Activated T-cell treated with anti-CD3 and anti-CD28 coated beads, Interleukin-2, amount 50 U/mL, for 48 hours (primary cell): Measurements from ENCODE around the gene INAVA.
"Not testable (repeated sequence)": the region's sequence is repeated elsewhere in the genome, so short reads cannot be mapped to it uniquely, and the experiment has no call there.

ENCODE experiments used
- DNase-seq, 2 experiments: peaks; one replicate each; pipeline ENCODE4 v3.0.0-alpha.2; 2020

INAVA gene

GRCh38 chr1:200899954-200900867, 5.5 kb downstream of the INAVA start:
- DNase-seq, result no peak

GRCh38 chr1:200900877-200901276, 6.2 kb downstream of the INAVA start:
- DNase-seq, result no peak

- DNase-seq, result no peak
Measured at GRCh38 chr1:200901350-200901749, 6.7 kb downstream of the INAVA start.

GRCh38 chr1:200901796-200902444, 7.2 kb downstream of the INAVA start:
- no peak for DNase-seq

GRCh38 chr1:200903793-200904192, 9.1 kb downstream of the INAVA start:
- no peak for DNase-seq

DNA sequence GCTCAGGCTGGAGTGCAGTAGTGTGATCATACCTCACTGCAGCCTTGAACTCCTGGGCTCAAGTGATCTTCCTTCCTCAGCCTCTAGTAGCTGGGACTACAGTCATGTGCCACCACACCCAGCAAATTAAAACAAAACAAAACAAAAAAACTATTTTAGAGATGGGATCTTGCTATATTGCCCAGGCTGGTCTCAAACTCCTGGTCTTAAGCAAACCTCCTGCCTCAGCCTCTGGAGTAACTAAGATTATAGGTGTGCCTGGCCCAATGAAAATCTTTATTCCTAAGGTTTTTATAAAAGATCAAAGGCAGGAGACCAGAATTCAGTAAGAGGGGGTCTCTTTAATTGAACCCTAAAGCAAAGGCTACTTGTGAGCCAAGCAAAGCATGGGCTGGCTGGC, 10.1 kb downstream of the INAVA start:
- DNase-seq, result no peak

GRCh38 chr1:200905411-200906052, 10.8 kb downstream of the INAVA start:
- peak in 1 of 2 experiments; percentile 52 for DNase-seq

GRCh38 chr1:200906491-200906890, 11.8 kb downstream of the INAVA start:
- DNase-seq, result no peak

DNA sequence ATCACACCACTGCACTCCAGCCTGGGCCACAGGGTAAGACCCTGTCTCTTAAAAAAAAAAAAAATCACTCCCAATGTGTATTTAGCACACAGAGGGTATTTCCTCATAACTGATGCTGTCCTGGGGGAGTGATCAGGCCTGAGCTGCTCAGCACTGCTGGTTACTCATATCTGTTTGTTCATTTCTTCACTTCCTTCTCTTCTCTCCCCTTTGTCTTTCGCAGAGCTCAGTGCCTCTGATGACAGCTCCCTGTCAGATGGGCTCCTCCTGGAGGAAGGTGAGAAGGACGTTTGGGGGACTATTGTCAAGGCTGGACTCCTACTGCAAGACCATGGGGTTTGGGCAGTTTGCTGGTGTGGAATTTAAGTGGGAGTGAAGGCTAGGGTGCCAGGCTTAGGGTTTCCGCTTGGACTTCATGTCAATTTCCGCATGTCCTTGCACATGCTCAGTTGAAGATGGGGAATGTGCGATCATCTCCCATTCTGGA, 13.0 kb downstream of the INAVA start:
- DNase-seq, result no peak

- no peak for DNase-seq
Measured at GRCh38 chr1:200908191-200908868, 13.6 kb downstream of the INAVA start.

DNA sequence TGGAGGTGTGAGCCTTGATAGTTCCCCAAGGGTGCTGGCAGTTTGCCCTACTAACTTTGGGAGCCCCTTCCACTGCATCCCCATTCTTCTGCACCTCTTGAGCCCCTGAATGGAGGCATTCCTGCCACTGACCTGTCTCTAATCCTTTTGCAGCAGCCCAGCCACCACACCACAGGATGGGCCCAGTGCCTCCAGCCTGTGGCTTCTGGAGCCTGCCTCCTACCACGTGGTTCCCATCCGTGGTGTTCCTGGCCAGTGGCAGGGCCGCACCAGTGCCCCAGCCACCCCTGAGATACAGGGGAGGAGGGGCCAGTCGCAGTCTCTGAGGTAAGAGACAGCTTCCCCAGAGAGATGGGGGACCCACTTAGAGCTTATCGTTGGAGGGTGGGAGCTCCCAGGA, 14.4 kb downstream of the INAVA start:
- DNase-seq, result no peak

DNA sequence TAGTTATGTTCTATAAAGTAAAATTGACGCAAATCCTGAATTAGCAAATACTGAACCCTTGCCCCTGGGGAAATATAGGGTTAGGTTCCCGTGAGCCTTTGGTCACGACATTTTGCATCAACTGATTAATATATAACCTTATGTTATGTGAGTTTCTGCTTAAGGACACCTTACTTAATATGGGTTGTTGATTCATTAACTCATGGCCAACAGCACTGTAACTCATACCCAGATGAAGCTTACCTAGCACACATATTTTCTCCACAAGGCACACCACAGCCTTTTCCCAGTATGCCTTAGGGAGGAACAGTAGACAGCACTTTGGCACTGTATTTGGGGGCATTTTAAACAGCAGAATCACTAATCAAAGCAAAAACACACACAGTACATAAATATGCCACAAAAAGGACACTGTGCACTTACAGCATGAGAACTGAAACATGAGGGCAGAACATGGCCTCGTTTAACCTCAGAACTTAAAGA, 15.1 kb downstream of the INAVA start:
- no peak for DNase-seq

DNA sequence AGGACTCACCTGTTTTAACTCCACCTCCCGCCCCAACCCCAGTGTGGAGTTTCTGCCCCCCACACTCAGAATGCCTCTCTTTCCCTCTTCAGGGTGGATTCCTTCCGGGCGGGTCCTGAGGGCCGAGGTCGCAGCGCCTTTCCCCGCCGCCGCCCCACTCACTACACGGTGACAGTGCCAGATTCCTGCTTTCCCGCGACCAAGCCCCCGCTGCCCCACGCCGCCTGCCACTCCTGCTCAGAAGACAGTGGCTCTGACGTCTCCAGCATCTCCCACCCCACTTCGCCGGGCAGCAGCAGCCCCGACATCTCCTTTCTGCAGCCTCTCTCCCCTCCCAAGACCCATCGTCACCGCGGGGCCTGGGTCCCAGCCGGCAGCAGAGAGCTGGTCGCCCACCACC, 16.7 kb downstream of the INAVA start:
- DNase-seq, result no peak

- DNase-seq, result not testable (repeated sequence)
Measured at GRCh38 chr1:200911936-200912335, 17.2 kb downstream of the INAVA start.

GRCh38 chr1:200912737-200913407, 18.2 kb downstream of the INAVA start:
- no peak for DNase-seq

DNA sequence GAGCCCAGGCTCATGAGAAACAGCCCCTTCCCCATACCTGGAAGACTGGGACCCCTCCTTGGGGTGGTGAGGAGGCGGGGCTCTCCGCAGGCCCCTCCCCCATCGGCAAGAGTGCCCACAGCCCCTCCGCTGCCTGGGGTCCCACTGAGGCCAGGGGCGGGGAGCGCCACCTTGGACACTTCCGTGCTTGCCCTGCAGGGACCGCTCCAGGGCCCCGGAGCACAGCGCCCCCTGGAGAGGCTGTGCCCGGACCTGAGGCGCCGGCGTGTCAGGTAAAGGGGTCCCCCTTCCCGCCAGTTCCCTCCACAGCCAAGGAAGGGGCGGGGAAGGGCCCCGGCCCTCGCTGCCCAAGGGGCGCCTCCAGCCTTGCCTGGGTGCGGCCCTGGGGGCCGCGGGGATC, 21.5 kb downstream of the INAVA start:
- no peak for DNase-seq

GRCh38 chr1:200916681-200917080, 22.0 kb downstream of the INAVA start:
- DNase-seq, result no peak

DNA sequence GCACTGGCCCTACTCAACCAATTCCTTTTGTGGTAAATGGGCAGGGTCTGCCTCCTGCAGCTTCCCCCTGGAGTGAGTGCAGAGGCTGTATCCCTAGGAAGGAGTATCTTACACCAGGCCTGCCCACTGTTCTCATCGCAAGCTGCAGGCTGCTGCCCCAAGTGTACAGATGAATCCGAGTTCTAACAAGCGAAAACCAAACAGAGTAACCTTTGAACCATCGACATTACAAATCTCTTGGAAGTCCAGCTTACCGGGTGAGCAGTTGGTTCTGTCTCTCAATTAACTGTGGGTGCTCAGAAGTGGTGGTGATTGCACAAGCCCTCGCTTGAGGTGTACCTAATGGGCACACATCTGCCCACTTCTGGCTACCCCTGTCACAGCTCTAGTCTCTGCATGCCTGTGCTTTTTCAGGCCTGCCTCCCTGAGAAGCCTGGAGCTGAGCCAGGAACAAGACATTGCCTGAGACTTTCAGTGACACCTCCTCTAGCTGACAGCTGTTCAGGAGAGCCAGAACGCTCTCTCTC, 22.7 kb downstream of the INAVA start:
- no peak for DNase-seq

DNA sequence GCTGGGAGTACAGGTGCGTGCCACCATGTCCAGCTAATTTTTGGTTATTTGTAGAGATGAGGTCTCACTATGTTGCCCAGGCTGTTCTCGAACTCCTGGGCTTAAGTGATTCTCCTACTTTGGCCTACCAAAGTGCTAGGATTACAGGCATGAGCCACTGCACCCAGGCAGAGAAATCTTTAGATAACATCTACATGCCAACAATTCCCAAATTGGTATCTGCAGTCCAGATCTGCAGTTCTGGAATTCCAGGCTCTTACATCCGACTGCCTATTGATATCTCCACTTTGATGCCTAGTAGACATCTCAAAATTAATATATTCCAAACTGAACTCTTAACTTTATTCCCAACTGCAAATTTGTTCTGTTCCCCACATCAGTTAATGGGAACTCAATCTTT, 23.3 kb downstream of the INAVA start:
- DNase-seq, result no peak

DNA sequence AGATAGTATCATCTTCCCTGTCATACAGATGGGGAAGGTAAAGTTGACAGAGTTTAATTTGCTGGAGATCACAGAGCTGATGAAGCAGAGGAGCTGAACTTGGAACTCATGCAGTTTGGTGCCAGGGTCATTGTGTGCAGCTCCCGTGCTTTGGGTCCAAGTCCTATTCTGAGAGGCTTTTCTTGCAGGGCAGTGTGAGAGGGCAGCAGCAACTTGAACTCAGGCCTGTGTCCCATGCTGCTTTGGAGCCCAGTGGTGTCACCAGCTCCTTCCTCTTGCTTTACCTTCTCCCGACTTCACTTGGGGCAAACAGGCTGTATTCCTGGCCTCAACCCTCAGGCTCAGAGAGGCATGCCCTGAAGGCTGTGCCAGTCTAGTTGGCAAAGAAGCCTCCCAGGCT, 24.7 kb downstream of the INAVA start:
- DNase-seq, result peak in 1 of 2 experiments; percentile 16

- peak in 1 of 2 experiments; percentile 3 for DNase-seq
Measured at GRCh38 chr1:200921571-200922110, 26.9 kb downstream of the INAVA start.

- DNase-seq, result peak in 1 of 2 experiments; percentile 15
Measured at GRCh38 chr1:200922406-200922805, 27.7 kb downstream of the INAVA start.
